ENCODE measurements around the gene KITLG.
A peak's percentile ranks its signal among the peaks of the same experiment; 100 is the strongest.
"Not testable (repeated sequence)": the region's sequence is repeated elsewhere in the genome, so short reads cannot be mapped to it uniquely, and the experiment has no call there.

KITLG gene

GRCh38 chr12:88575361-88575970 is 4.8 kb downstream of the KITLG start:
- peak; percentile 17 for DNase-seq

DNA sequence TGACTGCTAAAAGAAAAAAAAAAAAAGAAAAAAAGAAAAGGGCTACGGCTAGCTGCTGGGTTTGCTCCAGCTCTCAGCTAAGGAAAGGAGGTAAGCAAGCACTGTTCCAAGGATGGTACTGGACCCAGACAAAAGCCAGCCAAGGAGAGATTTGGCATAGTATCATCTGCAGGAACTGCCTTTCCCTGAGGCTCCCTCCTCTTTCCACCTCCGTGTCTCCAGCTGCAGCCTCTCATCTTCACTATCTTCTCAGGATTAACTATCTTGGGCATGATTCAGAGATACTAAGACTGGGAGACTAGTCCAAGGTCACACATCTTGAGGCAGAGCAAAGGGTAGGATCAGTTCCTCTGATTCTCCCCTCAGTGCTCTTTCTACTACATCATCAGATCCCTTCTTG is 6.0 kb downstream of the KITLG start:
- no peak for DNase-seq

- peak; percentile 42 for DNase-seq
Measured at GRCh38 chr12:88573583-88573982, 6.7 kb downstream of the KITLG start.

- DNase-seq = no peak
Measured at GRCh38 chr12:88572781-88573549, 7.3 kb downstream of the KITLG start.

DNA sequence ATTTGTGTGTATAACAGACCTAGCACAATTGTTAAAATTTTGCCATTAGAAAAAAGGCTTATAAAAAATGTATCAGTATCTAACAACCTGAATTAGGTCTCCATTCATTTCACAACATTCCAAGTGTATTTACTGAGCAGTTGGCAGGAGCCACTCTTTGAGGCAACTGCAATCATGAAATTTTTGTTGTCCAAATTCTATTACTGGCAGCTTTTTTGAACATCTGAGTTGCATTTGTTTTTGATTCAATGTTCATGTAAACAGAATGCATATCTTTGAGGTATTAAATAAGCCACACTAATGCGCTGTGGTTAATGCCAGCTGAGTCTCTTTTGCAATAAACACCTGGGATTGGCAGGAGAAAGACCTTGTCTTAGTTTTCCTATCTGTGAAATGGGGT is 8.7 kb downstream of the KITLG start:
- no peak for DNase-seq

DNA sequence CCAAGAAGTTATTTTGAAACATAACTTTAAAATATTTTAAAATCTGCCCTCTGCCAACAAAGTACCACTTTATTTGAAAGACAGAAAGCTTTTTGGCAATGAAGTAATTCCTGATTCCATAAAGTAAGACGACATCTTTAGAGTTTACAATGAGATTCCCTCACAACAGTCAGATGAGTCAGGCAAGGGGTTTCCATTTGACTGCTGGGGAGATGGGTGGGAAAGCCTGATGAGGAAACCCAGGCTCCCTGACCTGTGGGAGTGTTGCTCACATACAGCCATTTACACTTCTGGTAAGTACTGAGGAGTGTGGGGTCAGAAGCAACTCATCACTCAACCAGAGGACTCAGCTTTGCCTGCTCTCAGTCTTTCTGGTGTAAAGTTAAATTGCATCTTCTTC is 10.2 kb downstream of the KITLG start:
- DNase-seq = no peak

DNA sequence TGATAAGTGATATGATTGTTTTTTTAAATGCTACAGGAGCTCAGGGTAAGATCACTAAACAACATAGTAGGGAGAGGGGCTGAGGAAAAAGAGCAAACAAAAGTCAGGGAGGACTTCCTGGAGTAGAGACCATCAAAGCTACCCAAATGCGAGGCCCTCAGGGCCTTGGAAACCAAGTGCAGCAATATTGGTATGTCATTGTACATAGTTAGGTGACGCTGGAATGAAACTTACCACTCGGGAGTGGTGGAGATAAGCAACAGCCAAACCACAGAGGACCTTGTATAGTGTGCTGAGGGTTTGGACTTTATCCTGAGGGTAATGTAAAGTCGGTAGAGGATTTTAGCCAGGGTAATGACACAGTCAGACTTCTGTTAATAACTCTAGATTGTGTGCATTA is 13.8 kb downstream of the KITLG start:
- DNase-seq = no peak

- DNase-seq = no peak
Measured at GRCh38 chr12:88562846-88563582, 17.3 kb downstream of the KITLG start.

DNA sequence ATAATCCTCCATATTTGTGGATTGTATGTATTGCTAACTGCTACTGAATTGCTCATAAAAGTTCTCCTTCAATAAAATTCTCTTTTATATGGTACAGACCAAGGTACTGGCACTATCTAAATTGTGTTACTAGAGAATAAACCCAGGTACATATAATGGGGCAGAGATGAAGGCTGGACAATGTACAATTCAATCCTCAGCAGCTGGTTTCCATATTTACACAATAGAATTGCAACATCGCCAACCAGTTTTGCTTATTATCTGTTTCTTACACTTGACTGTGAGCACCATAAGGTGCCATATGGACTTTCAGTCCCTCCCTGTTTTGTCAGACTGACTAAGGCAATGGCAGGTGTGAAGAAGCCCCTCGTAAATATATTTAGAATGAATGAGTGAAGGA is 18.1 kb downstream of the KITLG start:
- DNase-seq = peak; percentile 28

- DNase-seq = no peak
Measured at GRCh38 chr12:88559772-88560171, 20.5 kb downstream of the KITLG start.

DNA sequence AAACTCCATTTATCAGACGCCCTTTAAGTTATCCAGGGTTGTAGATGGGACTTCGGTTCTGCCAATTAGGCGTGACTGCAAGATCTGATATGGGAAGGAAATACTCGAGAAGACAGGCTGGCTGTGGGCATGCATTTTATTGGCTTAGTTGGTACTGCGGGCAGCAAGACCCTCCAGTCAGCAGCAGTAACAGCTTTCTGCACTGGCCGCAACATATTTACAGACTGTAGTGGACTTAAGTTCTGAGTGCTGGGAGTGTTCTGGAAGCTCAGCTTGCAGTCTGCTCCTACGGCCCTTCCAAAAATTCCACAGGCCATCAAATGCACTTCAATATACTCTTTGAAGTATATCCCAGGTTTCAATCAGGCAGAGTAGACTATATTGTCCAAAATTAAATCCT is 21.1 kb downstream of the KITLG start:
- no peak for DNase-seq

DNA sequence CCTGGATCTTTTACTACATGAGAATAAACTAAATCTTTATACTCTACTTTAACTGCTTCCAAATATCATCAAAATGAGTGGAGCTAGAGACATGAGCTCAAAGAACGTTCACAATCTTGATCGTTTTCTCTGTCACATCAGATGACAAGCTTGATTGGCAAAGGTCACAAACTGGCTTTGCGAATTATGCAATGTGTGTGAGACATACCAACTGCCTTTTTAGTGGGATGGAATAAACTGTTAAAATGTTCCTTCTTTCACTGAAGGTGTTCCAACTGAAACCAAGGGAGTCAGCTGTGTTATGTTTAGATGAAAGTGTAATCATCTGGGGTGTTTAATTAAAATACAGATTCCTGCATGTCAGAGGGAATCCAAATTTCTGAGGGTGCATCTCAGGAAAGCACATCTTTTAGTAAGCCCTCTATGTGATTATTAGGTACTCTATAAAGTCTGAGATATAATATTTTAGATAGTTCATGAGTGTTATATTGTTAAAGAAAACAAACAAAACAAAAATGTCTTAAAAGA is 21.9 kb downstream of the KITLG start:
- no peak for DNase-seq

DNA sequence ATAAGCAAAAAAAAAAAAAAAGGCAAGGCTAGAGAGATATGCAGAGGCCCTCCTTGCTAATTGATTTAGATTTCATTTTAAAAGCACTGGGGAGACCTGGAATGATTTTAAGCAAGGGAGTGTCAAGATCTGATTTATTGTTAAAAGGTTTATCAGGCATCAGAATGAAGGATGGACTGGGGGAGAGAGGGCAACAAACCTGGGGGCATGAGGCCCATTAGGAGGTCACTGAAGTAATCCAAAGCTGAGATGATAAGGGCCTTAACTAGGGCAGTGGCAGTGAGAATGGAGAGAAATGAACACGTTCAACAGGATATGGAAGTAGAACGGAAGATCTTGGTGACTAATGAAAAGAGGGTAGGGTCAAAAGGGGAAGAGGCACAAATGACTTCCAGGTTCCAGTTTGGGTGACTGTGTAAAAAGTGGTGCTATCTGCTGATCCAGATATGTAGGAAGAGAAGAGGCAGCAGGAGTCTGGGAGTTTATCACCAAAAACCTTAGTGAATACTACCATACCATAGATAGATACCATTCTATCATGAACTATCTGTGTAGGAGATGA is 24.0 kb downstream of the KITLG start:
- no peak for DNase-seq

DNA sequence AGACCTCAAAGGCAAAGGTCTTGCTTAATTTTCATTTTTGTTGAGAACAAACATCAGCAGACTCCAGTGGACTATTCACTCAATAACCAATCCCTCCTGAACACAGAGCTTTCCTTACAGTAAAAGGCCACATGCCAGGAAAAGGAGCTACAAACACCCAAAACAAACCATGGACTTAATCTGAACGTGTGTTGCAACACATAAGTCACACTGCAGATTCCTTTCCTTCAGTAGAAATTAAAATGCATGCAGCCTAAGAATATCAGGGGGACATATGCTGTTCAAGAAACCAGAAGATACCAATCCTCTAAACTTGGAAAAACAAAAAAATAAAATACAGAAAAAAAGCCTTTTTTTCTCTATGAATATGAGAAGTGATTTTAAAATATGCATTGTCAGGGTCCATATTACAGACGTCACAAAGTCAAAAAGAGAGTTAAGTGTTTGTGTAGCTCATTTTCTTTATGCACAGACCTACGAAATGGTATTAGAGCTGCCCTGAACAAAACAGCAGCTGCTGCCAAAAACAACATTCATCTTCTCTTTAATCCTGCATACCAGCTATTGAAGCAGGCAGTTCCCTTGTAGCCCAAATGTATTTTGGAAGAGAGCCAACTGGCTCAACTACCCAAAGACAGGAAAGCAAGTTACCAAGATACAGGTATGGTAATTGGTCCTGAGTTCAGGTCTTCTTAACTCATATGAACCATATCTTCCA is 26.2 kb downstream of the KITLG start:
- DNase-seq = peak; percentile 69

- DNase-seq = no peak
Measured at GRCh38 chr12:88552610-88553079, 27.6 kb downstream of the KITLG start.

GRCh38 chr12:88549929-88550328 is 30.3 kb downstream of the KITLG start:
- no peak for DNase-seq

DNA sequence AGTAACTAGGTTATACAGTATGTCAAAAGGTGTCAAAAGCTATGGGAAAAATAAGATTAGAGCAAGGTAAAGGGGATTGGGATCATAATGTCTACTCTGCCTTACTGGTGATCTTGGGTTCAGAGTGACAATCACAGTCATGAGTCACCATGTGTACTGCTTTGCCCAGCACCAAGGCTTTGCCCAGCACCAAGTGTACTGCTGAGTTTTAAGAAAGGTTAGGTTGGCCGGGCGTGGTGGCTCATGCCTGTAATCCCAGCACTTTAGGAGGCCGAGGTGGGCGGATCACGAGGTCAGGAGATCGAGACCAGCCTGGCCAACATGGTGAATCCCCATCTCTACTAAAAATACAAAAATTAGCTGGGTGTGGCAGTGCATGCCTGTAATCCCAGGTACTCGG is 32.3 kb downstream of the KITLG start:
- not testable (repeated sequence) for DNase-seq

DNA sequence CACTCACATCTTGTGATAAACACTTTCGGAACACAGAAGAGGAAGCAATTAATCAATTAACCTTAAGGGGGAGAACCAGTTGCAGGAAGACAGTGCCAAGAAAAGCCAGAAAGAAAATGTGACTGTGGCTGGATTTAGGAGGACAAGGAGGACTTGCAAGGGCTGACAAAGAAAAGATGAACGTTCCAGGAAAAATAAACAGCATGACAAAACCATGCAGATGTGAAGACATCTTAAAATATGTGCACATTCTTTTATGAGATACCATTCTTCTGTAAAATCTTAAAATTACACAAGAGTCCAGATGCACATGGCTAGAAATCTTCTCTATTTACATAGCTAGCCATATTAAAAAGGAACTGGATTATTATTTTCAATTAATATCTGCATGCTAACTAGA is 33.4 kb downstream of the KITLG start:
- no peak for DNase-seq

DNA sequence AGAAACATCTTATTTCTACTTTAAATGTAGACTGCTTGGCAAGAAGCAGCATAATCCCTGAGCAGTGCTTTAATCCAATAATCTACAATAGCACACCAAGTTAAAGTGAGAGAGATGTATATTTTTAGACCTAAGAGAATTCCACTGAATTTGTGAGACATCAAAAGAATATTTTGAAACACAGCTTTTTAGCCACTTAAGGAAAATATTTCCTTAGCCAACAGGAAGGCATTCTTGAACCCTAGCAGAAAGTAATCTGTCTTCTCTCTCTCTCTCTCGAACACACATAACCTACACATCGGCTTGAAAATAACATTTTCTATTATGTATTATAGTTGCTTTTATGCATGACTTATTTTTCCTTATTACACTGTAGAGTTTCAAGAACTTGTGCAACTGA is 34.0 kb downstream of the KITLG start:
- DNase-seq = no peak

GRCh38 chr12:88544991-88545980 is 35.0 kb downstream of the KITLG start:
- no peak for DNase-seq

DNA sequence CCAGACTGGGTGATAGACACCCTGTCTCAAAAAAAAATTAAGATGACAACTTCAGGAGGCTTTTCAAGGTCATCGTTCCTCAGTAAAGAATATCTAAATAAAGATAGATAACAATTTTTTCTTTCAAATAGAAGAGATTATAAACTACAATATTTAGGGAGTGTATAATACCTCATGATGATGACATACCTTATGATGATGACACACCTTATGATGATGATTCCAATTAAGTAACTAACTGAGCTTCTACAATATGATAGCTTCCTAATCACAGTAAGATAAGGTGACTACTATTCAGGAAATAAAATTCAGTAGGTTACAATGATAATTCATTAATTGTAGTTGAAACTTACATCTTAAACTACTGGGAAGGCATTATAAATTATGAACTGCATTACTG is 40.4 kb downstream of the KITLG start:
- DNase-seq = no peak

All from NCI-H146 (cell line).